ENCODE results near the gene N4BP2L2. TPM values are rescaled to one million over a fixed set of nuclear protein-coding genes. Genes with fewer than 3 reads are reported as not detected.

N4BP2L2 gene
- total RNA-seq, 2 experiments from 2014 or later = 171 TPM

GRCh38 chr13:32472194-32472621 lies 66.4 kb downstream of the N4BP2L2 start:
- intact Hi-C loops (cut with DNase I, micrococcal nuclease) = no loop called here
- H3K27ac ChIP-seq (ENCODE audit: low read depth in 1 of 2, low read length in 2 of 2) = no peak overlapping the region
- no peak overlapping the region for H3K4me3 Mint-ChIP-seq

GRCh38 chr13:32471187-32471922 lies 67.2 kb downstream of the N4BP2L2 start:
- ATAC-seq (ENCODE audit: poor library complexity) (no peak), DNase-seq (no peak)

More at GRCh38 chr13:32472194-32472621, 66.4 kb downstream of the N4BP2L2 start:
- H3K4me1 Mint-ChIP-seq (ENCODE audit: low read depth) = peaks cover 8% of the 10 kb centered on the region
- H3K27me3 Mint-ChIP-seq = no peaks in the 10 kb centered on the region
- CTCF ChIA-PET = no interaction called here
- no peaks in the 10 kb centered on the region for H3K9me3 Mint-ChIP-seq
- Histone ChIP-seq H3K4me1 (ENCODE audit: insufficient read depth, low read length) (peaks cover 2% of the 10 kb centered on the region), H3K4me3 (ENCODE audit: low read length) (no peak overlapping the region), H3K27me3 (ENCODE audit: control insufficient read depth in 1 of 2, insufficient read depth in 2 of 2, low read length in 2 of 2) (no peaks in the 10 kb centered on the region), H3K36me3 (ENCODE audit: insufficient read depth, low read length) (peaks cover 8% of the 10 kb centered on the region), H3K9me3 (ENCODE audit: control insufficient read depth in 1 of 2, insufficient read depth in 1 of 2, low read length in 2 of 2) (no peaks in the 10 kb centered on the region)
- ATAC-seq (ENCODE audit: poor library complexity) (no peak), DNase-seq (no peak)
- no peak overlapping the region for H3K27ac Mint-ChIP-seq
- no peak for TF ChIP-seq CTCF (IDR thresholded peaks at IDR 0.05)
- POLR2A ChIA-PET = no interaction called here
- peaks cover 27% of the 10 kb centered on the region for H3K36me3 Mint-ChIP-seq (ENCODE audit: low read depth)

GRCh38 chr13:32468502-32469142 lies 70.0 kb downstream of the N4BP2L2 start:
- DNase-seq (no peak), ATAC-seq (ENCODE audit: poor library complexity) (no peak)
- no peak overlapping the region for H3K27ac Mint-ChIP-seq
- Histone ChIP-seq H3K27me3 (ENCODE audit: control insufficient read depth in 1 of 2, insufficient read depth in 2 of 2, low read length in 2 of 2) (no peaks in the 10 kb centered on the region), H3K4me1 (ENCODE audit: insufficient read depth, low read length) (peaks cover 2% of the 10 kb centered on the region), H3K4me3 (ENCODE audit: low read length) (no peak overlapping the region), H3K27ac (ENCODE audit: low read depth in 1 of 2, low read length in 2 of 2) (no peak overlapping the region), H3K9me3 (ENCODE audit: control insufficient read depth in 1 of 2, insufficient read depth in 1 of 2, low read length in 2 of 2) (no peaks in the 10 kb centered on the region), H3K36me3 (ENCODE audit: insufficient read depth, low read length) (peaks cover 8% of the 10 kb centered on the region)
- intact Hi-C loops (cut with DNase I, micrococcal nuclease) = loop anchor here in 1 of 2 experiments (5.0 kb wide), 1 partner anchor 1254 kb away; no protein-coding TSS in a partner anchor
- H3K4me3 Mint-ChIP-seq = no peak overlapping the region
- peaks cover 8% of the 10 kb centered on the region for H3K4me1 Mint-ChIP-seq (ENCODE audit: low read depth)
- CTCF ChIA-PET = no interaction called here
- POLR2A ChIA-PET = no interaction called here
- no peaks in the 10 kb centered on the region for H3K9me3 Mint-ChIP-seq
- peaks cover 28% of the 10 kb centered on the region for H3K36me3 Mint-ChIP-seq (ENCODE audit: low read depth)
- TF ChIP-seq CTCF (IDR thresholded peaks at IDR 0.05) = no peak
- no peaks in the 10 kb centered on the region for H3K27me3 Mint-ChIP-seq

More at GRCh38 chr13:32471187-32471922, 67.2 kb downstream of the N4BP2L2 start:
- H3K36me3 Mint-ChIP-seq (ENCODE audit: low read depth) = peaks cover 18% of the 10 kb centered on the region
- Histone ChIP-seq H3K27ac (ENCODE audit: low read depth in 1 of 2, low read length in 2 of 2) (no peak overlapping the region), H3K4me3 (ENCODE audit: low read length) (no peak overlapping the region), H3K36me3 (ENCODE audit: insufficient read depth, low read length) (peaks cover 8% of the 10 kb centered on the region), H3K9me3 (ENCODE audit: control insufficient read depth in 1 of 2, insufficient read depth in 1 of 2, low read length in 2 of 2) (no peaks in the 10 kb centered on the region), H3K27me3 (ENCODE audit: control insufficient read depth in 1 of 2, insufficient read depth in 2 of 2, low read length in 2 of 2) (no peaks in the 10 kb centered on the region), H3K4me1 (ENCODE audit: insufficient read depth, low read length) (peaks cover 2% of the 10 kb centered on the region)
- no peaks in the 10 kb centered on the region for H3K9me3 Mint-ChIP-seq
- H3K27ac Mint-ChIP-seq = no peak overlapping the region
- H3K4me3 Mint-ChIP-seq = no peak overlapping the region
- no peaks in the 10 kb centered on the region for H3K27me3 Mint-ChIP-seq
- ChIA-PET POLR2A (no interaction called here), CTCF (no interaction called here)
- intact Hi-C loops (cut with DNase I, micrococcal nuclease) = no loop called here
- H3K4me1 Mint-ChIP-seq (ENCODE audit: low read depth) = peaks cover 8% of the 10 kb centered on the region
- TF ChIP-seq CTCF (IDR thresholded peaks at IDR 0.05) = no peak
